ENCODE data around the gene NOTCH1.

NOTCH1 gene

GRCh38 chr9:136588663-136589464, 43.0 kb upstream of the NOTCH1 start:
- peak in 2 of 3 donors; percentile 18 to 26 for DNase-seq
- Histone ChIP-seq H3K4me3 (ENCODE audit: control insufficient read depth in 1 of 7, extremely low read depth in 1 of 7, insufficient read depth in 4 of 7, low read depth in 2 of 7, low read length in 6 of 7) (peak overlapping the region in 3 of 7 experiments; percentile 24 to 64 (median 26)), H3K27me3 (replicated peaks in 2 of 5; ENCODE audit: control insufficient read depth in 4 of 5, insufficient read depth in 5 of 5, low read length in 4 of 5) (no peaks in the 10 kb centered on the region), H3K36me3 (ENCODE audit: control insufficient read depth in 4 of 4, insufficient read depth in 4 of 4, low read length in 3 of 4) (no peaks in the 10 kb centered on the region), H3K9me3 (ENCODE audit: control extremely low read depth in 1 of 5, control insufficient read depth in 4 of 5, insufficient read depth in 2 of 5, low read depth in 1 of 5, low read length in 4 of 5) (peaks cover 0 to 5% (median 1%) of the 10 kb centered on the region in 5 experiments), H3K27ac (ENCODE audit: insufficient read depth in 1 of 2, low read depth in 1 of 2, low read length in 2 of 2, poor library complexity in 1 of 2, severe bottlenecking in 2 of 2) (no peak overlapping the region), H3K4me1 (ENCODE audit: control extremely low read depth in 1 of 4, control insufficient read depth in 4 of 4, insufficient read depth in 4 of 4, low read length in 3 of 4) (peaks cover 0 to 71% (median 46%) of the 10 kb centered on the region in 4 experiments)
- CTCF ChIA-PET: interaction anchor here (0.6 to 1.4 kb wide), 3 partner anchors 37 to 43 kb away, joined by 3 read pairs; partner anchors contain the start of gene NOTCH1
- POLR2A ChIA-PET: interaction anchor here (0.9 kb wide), 1 partner anchor 31 kb away, joined by 4 read pairs; no protein-coding TSS in a partner anchor
- 68% methylated on average over 19 of the region's 21 CpGs for WGBS (ENCODE audit: insufficient coverage)

- peak in 2 of 3 donors; percentile 53 to 57 for DNase-seq
- peak overlapping the region in 3 of 7 experiments; percentile 24 to 64 (median 26) for H3K4me3 ChIP-seq (ENCODE audit: control insufficient read depth in 1 of 7, extremely low read depth in 1 of 7, insufficient read depth in 4 of 7, low read depth in 2 of 7, low read length in 6 of 7)
- peaks cover 0 to 5% (median 1%) of the 10 kb centered on the region in 5 experiments for H3K9me3 ChIP-seq (ENCODE audit: control extremely low read depth in 1 of 5, control insufficient read depth in 4 of 5, insufficient read depth in 2 of 5, low read depth in 1 of 5, low read length in 4 of 5)
- whole genome bisulfite sequencing (ENCODE audit: insufficient coverage): 3% methylated on average over 11 of the region's 22 CpGs
- no peak overlapping the region for H3K27ac ChIP-seq (ENCODE audit: insufficient read depth in 1 of 2, low read depth in 1 of 2, low read length in 2 of 2, poor library complexity in 1 of 2, severe bottlenecking in 2 of 2)
- no peaks in the 10 kb centered on the region for H3K27me3 ChIP-seq (replicated peaks in 2 of 5; ENCODE audit: control insufficient read depth in 4 of 5, insufficient read depth in 5 of 5, low read length in 4 of 5)
- ChIA-PET POLR2A (interaction anchor here (0.9 kb wide), 1 partner anchor 31 kb away, joined by 4 read pairs; no protein-coding TSS in a partner anchor), CTCF (interaction anchor here (0.6 to 1.7 kb wide), 6 partner anchors 16 to 42 kb away, joined by 3 to 4 read pairs (median 3); partner anchors contain the start of gene NOTCH1)
- no peaks in the 10 kb centered on the region for H3K36me3 ChIP-seq (ENCODE audit: control insufficient read depth in 4 of 4, insufficient read depth in 4 of 4, low read length in 3 of 4)
- H3K4me1 ChIP-seq (ENCODE audit: control extremely low read depth in 1 of 4, control insufficient read depth in 4 of 4, insufficient read depth in 4 of 4, low read length in 3 of 4): peaks cover 0 to 72% (median 46%) of the 10 kb centered on the region in 4 experiments
Measured at GRCh38 chr9:136587944-136588662, 42.3 kb upstream of the NOTCH1 start.

- Histone ChIP-seq H3K4me1 (ENCODE audit: control extremely low read depth in 1 of 4, control insufficient read depth in 4 of 4, insufficient read depth in 4 of 4, low read length in 3 of 4) (peaks cover 0 to 72% (median 46%) of the 10 kb centered on the region in 4 experiments), H3K27ac (ENCODE audit: insufficient read depth in 1 of 2, low read depth in 1 of 2, low read length in 2 of 2, poor library complexity in 1 of 2, severe bottlenecking in 2 of 2) (no peak overlapping the region), H3K27me3 (replicated peaks in 2 of 5; ENCODE audit: control insufficient read depth in 4 of 5, insufficient read depth in 5 of 5, low read length in 4 of 5) (no peaks in the 10 kb centered on the region), H3K36me3 (ENCODE audit: control insufficient read depth in 4 of 4, insufficient read depth in 4 of 4, low read length in 3 of 4) (no peaks in the 10 kb centered on the region), H3K9me3 (ENCODE audit: control extremely low read depth in 1 of 5, control insufficient read depth in 4 of 5, insufficient read depth in 2 of 5, low read depth in 1 of 5, low read length in 4 of 5) (peaks cover 0 to 5% (median 1%) of the 10 kb centered on the region in 5 experiments), H3K4me3 (ENCODE audit: control insufficient read depth in 1 of 7, extremely low read depth in 1 of 7, insufficient read depth in 4 of 7, low read depth in 2 of 7, low read length in 6 of 7) (peak overlapping the region in 2 of 7 experiments; percentile 31 to 50)
- peak in 2 of 3 donors; percentile 52 to 55 for DNase-seq
- ChIA-PET POLR2A (interaction anchor here (0.9 kb wide), 1 partner anchor 55 kb away, joined by 4 read pairs; no protein-coding TSS in a partner anchor), CTCF (interaction anchor here (1.4 to 1.7 kb wide), 4 partner anchors 15 to 42 kb away, joined by 3 to 4 read pairs (median 4); partner anchors contain the start of gene NOTCH1)
- WGBS (ENCODE audit: insufficient coverage): 32% methylated on average over 18 of the region's 33 CpGs
Measured at GRCh38 chr9:136587145-136587943, 41.5 kb upstream of the NOTCH1 start.

- H3K4me1 ChIP-seq (ENCODE audit: control extremely low read depth in 1 of 4, control insufficient read depth in 4 of 4, insufficient read depth in 4 of 4, low read length in 3 of 4): peaks cover 0 to 72% (median 46%) of the 10 kb centered on the region in 4 experiments
- WGBS (ENCODE audit: insufficient coverage): 93% methylated on average over 19 of the region's 21 CpGs
- ChIA-PET POLR2A (interaction anchor here (0.9 kb wide), 1 partner anchor 54 kb away, joined by 4 read pairs; no protein-coding TSS in a partner anchor), CTCF (interaction anchor here (1.4 to 1.7 kb wide), 3 partner anchors 14 to 30 kb away, joined by 3 to 4 read pairs (median 4); no protein-coding TSS in a partner anchor)
- H3K27me3 ChIP-seq (replicated peaks in 2 of 5; ENCODE audit: control insufficient read depth in 4 of 5, insufficient read depth in 5 of 5, low read length in 4 of 5): no peaks in the 10 kb centered on the region
- no peaks in the 10 kb centered on the region for H3K36me3 ChIP-seq (ENCODE audit: control insufficient read depth in 4 of 4, insufficient read depth in 4 of 4, low read length in 3 of 4)
- peaks cover 0 to 3% (median 0%) of the 10 kb centered on the region in 5 experiments for H3K9me3 ChIP-seq (ENCODE audit: control extremely low read depth in 1 of 5, control insufficient read depth in 4 of 5, insufficient read depth in 2 of 5, low read depth in 1 of 5, low read length in 4 of 5)
- no peak overlapping the region for H3K27ac ChIP-seq (ENCODE audit: insufficient read depth in 1 of 2, low read depth in 1 of 2, low read length in 2 of 2, poor library complexity in 1 of 2, severe bottlenecking in 2 of 2)
- H3K4me3 ChIP-seq (ENCODE audit: control insufficient read depth in 1 of 7, extremely low read depth in 1 of 7, insufficient read depth in 4 of 7, low read depth in 2 of 7, low read length in 6 of 7): no peak overlapping the region
- no peak for DNase-seq
Measured at GRCh38 chr9:136586391-136586953, 40.6 kb upstream of the NOTCH1 start.

DNA sequence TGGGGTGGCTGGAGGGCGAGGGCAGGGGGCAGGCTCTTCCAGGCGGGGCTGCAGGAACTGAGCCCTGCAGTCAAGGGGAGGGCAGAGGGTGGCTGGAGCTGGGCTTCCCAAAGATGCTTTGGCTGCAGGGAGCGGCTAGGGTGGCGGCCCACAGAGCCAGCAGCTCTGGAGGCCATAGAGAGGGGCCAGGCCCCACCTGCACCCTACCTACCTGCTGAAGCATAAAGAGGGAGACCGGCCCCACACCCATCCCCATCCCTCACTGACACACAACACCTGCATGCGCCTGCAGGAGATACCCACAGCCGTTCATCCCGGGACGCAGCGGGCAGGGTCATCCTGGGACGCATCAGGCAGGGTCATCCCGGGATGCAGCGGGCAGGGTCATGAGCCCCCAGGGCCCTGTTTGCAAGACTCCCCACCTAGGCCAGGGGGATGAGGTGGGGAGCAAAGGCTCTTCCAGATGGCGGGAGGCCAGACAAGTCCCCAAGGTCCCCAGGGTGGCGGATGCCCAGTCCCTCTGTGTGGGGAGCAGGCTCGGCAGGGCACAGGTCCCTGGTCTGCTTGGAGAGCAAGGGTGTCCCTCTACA, 39.8 kb upstream of the NOTCH1 start:
- no peak for DNase-seq
- 93% methylated on average over 10 of the region's 16 CpGs for WGBS (ENCODE audit: insufficient coverage)
- no peaks in the 10 kb centered on the region for H3K27me3 ChIP-seq (replicated peaks in 2 of 5; ENCODE audit: control insufficient read depth in 4 of 5, insufficient read depth in 5 of 5, low read length in 4 of 5)
- POLR2A ChIA-PET: no interaction called here
- H3K9me3 ChIP-seq (ENCODE audit: control extremely low read depth in 1 of 5, control insufficient read depth in 4 of 5, insufficient read depth in 2 of 5, low read depth in 1 of 5, low read length in 4 of 5): no peaks in the 10 kb centered on the region
- CTCF ChIA-PET: no interaction called here
- no peak overlapping the region for H3K27ac ChIP-seq (ENCODE audit: insufficient read depth in 1 of 2, low read depth in 1 of 2, low read length in 2 of 2, poor library complexity in 1 of 2, severe bottlenecking in 2 of 2)
- H3K4me1 ChIP-seq (ENCODE audit: control extremely low read depth in 1 of 4, control insufficient read depth in 4 of 4, insufficient read depth in 4 of 4, low read length in 3 of 4): peaks cover 0 to 63% (median 39%) of the 10 kb centered on the region in 4 experiments
- no peak overlapping the region for H3K4me3 ChIP-seq (ENCODE audit: control insufficient read depth in 1 of 7, extremely low read depth in 1 of 7, insufficient read depth in 4 of 7, low read depth in 2 of 7, low read length in 6 of 7)
- H3K36me3 ChIP-seq (ENCODE audit: control insufficient read depth in 4 of 4, insufficient read depth in 4 of 4, low read length in 3 of 4): no peaks in the 10 kb centered on the region

- no peaks in the 10 kb centered on the region for H3K27me3 ChIP-seq (replicated peaks in 2 of 5; ENCODE audit: control insufficient read depth in 4 of 5, insufficient read depth in 5 of 5, low read length in 4 of 5)
Measured at GRCh38 chr9:136584934-136585333, 39.1 kb upstream of the NOTCH1 start.

More at GRCh38 chr9:136584934-136585333, 39.1 kb upstream of the NOTCH1 start:
- Histone ChIP-seq H3K9me3 (ENCODE audit: control extremely low read depth in 1 of 5, control insufficient read depth in 4 of 5, insufficient read depth in 2 of 5, low read depth in 1 of 5, low read length in 4 of 5) (no peaks in the 10 kb centered on the region), H3K4me1 (ENCODE audit: control extremely low read depth in 1 of 4, control insufficient read depth in 4 of 4, insufficient read depth in 4 of 4, low read length in 3 of 4) (peaks cover 0 to 57% (median 38%) of the 10 kb centered on the region in 4 experiments), H3K27ac (ENCODE audit: insufficient read depth in 1 of 2, low read depth in 1 of 2, low read length in 2 of 2, poor library complexity in 1 of 2, severe bottlenecking in 2 of 2) (no peak overlapping the region), H3K4me3 (ENCODE audit: control insufficient read depth in 1 of 7, extremely low read depth in 1 of 7, insufficient read depth in 4 of 7, low read depth in 2 of 7, low read length in 6 of 7) (no peak overlapping the region), H3K36me3 (ENCODE audit: control insufficient read depth in 4 of 4, insufficient read depth in 4 of 4, low read length in 3 of 4) (no peaks in the 10 kb centered on the region)
- ChIA-PET CTCF (interaction anchor here (0.9 kb wide), 1 partner anchor 11 kb away, joined by 3 read pairs; no protein-coding TSS in a partner anchor), POLR2A (no interaction called here)
- no peak for DNase-seq
- 98% methylated on average over 10 of the region's 10 CpGs for whole genome bisulfite sequencing (ENCODE audit: insufficient coverage)

Measured in common myeloid progenitor, CD34-positive (primary cell).